ENCODE results near the gene OSBPL3.

The OSBPL3 gene

DNA sequence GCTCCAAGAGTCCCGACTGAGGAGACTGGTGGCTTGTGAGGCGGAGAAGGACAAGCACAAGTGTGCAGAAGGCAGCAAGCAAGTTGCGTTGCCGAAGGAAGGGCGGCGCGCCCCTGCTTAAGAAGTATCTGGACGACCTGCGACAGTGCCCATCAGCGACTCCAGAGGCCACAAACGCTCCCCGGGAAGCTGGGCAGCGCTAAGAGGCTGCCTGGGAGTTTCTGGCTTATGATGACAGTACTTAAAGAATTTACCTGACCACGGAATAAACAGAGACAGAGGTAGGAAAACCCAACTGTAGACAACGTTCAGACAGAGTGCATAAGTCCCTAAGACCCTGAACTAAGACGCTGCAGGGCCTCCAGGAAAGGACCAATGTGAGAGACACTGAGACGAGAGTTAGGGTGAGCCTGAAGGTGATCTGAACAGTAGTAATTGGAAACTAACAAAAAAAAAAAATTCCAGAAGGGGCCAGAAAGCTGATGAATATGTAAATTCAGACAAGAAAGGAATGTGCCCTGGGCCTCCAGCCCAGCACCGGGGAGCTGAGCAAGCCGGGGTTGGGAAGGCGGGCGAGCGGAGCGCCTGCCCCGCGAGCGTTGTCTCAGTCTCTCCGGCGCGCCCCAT, 1.0 kb downstream of the OSBPL3 start:
- in situ Hi-C loops (cut with HindIII; ENCODE audit: low pct_ligation_motif_present, low sequenced_read_pairs) = no loop called here
- Histone ChIP-seq H3K36me3 (replicated peaks) (no peaks in the 10 kb centered on the region), H3K4me3 (ENCODE audit: low read depth, low read length) (peak overlapping the region; percentile 78), H3K27me3 (replicated peaks) (no peaks in the 10 kb centered on the region), H3K27ac (peak overlapping the region; percentile 53)
- DNase-seq = no peak
- TF ChIP-seq, protein P1, sequence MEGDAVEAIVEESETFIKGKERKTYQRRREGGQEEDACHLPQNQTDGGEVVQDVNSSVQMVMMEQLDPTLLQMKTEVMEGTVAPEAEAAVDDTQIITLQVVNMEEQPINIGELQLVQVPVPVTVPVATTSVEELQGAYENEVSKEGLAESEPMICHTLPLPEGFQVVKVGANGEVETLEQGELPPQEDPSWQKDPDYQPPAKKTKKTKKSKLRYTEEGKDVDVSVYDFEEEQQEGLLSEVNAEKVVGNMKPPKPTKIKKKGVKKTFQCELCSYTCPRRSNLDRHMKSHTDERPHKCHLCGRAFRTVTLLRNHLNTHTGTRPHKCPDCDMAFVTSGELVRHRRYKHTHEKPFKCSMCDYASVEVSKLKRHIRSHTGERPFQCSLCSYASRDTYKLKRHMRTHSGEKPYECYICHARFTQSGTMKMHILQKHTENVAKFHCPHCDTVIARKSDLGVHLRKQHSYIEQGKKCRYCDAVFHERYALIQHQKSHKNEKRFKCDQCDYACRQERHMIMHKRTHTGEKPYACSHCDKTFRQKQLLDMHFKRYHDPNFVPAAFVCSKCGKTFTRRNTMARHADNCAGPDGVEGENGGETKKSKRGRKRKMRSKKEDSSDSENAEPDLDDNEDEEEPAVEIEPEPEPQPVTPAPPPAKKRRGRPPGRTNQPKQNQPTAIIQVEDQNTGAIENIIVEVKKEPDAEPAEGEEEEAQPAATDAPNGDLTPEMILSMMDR (IDR thresholded peaks at IDR 0.05; ENCODE audit: low read depth, low read length, missing control alignments) = no peak

DNA sequence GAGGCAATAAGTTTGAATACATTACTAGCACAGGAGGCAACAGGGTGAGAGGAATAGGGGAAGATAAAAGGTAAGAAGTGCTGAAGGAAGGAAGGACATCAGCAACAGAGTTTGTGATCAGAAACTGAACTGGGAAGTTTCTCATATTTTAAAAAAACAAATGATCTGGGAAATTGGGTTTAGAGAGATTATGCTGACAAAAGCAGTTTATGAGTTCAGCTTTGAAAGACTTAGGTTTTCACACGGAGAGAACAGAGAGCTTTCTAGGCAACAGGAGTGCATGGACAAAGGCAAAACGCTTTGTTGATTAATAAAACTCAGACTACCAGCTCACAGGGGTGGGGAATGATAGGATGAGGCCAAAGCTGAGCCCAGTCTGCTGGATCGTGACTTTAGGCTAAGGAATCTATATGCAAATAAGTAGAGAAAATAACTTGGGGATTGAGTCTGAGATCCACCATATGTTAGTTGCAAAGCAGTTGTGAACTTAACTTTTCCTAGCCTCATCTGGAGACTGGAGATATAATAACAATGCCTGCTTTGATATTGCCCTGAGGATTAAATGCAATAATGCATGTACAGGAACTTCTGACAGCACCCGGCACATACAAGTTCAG, 4.2 kb downstream of the OSBPL3 start:
- no peak for DNase-seq
- H3K27ac ChIP-seq = no peak overlapping the region
- no peaks in the 10 kb centered on the region for H3K36me3 ChIP-seq (replicated peaks)
- H3K27me3 ChIP-seq (replicated peaks) = no peaks in the 10 kb centered on the region
- H3K4me3 ChIP-seq (ENCODE audit: low read depth, low read length) = no peak overlapping the region
- in situ Hi-C loops (cut with HindIII; ENCODE audit: low pct_ligation_motif_present, low sequenced_read_pairs) = no loop called here
- TF ChIP-seq, protein P1 (IDR thresholded peaks at IDR 0.05; ENCODE audit: low read depth, low read length, missing control alignments) = no peak

DNA sequence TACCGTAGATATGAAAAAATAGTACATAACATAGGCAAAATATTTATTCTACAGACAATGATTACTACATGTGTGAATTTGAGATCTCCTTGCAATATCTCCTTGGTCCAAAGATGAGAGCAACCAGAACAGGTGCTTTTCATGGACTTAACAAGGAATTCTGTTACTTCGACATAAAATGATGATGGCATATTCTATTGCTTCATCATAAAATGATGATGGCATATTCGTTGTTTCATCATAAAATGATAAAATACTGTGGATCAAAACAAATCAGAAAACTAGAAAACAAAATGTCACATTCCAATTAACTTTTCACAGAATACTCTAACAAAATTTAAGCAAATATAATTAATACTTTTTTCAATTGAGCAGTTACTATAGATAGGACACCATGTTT, 4.8 kb downstream of the OSBPL3 start:
- Histone ChIP-seq H3K27me3 (replicated peaks) (no peaks in the 10 kb centered on the region), H3K4me3 (ENCODE audit: low read depth, low read length) (no peak overlapping the region), H3K27ac (no peak overlapping the region), H3K36me3 (replicated peaks) (no peaks in the 10 kb centered on the region)
- DNase-seq = no peak
- in situ Hi-C loops (cut with HindIII; ENCODE audit: low pct_ligation_motif_present, low sequenced_read_pairs) = no loop called here
- TF ChIP-seq, protein P1 (IDR thresholded peaks at IDR 0.05; ENCODE audit: low read depth, low read length, missing control alignments) = no peak

DNA sequence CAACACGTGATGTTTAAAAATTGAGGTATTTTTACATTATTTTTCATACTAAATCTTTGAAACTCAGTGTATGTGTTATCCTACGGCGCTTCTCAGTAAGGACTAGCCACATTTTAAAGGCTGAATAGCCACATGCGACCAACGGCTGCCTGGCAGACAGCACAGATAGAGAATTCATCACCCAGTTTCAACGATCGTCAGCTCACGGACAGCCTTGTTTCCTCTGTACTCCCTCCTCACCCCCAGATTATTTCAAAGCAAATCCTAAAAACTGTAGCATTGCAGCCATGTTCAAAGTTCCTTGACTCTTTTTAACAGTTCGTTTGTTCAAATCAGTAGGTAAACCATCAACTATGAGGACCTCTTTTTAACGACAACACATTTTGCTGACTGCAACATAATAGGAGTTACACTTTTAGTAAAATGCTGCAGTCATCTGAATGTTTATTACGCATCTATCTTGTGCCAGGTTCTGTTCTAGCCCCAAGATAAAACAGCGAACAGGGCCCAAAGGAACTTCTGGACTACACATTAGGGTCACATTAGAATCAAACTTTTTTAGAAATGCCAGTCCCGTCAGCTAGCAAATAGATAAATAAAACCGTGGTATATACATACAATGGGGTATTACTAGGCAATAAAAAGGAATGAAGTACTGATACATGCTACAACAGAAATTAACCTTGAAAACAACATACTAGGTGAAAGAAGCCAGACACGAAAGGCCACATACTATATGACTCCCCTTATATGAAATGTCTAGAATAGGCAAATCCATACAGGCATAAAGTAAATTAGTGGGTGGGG, 5.7 kb downstream of the OSBPL3 start:
- TF ChIP-seq, protein P1 (IDR thresholded peaks at IDR 0.05; ENCODE audit: low read depth, low read length, missing control alignments) = no peak
- H3K36me3 ChIP-seq (replicated peaks) = no peaks in the 10 kb centered on the region
- no peak overlapping the region for H3K4me3 ChIP-seq (ENCODE audit: low read depth, low read length)
- no peaks in the 10 kb centered on the region for H3K27me3 ChIP-seq (replicated peaks)
- H3K27ac ChIP-seq = no peak overlapping the region
- DNase-seq = no peak
- in situ Hi-C loops (cut with HindIII; ENCODE audit: low pct_ligation_motif_present, low sequenced_read_pairs) = no loop called here

DNA sequence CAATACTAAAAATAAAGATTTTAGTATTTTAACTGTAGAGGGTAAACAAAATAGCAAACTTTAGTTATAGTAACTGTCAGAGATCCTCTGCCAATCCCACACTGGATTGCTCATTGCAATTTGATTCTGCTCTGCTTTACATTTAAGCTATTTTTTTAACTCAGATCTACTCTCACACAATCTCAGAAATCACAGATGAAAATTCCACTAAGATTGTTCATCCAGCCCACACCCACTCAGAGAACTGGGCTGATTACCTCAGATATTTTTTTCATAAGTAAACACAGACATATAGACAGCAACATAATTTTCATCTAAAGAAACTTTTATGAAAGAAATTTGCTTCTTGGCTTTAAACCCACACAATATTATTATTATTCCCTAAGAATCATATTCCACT, 7.0 kb downstream of the OSBPL3 start:
- TF ChIP-seq, protein P1 (IDR thresholded peaks at IDR 0.05; ENCODE audit: low read depth, low read length, missing control alignments) = no peak
- peak; percentile 77 for DNase-seq
- H3K36me3 ChIP-seq (replicated peaks) = no peaks in the 10 kb centered on the region
- H3K27me3 ChIP-seq (replicated peaks) = no peaks in the 10 kb centered on the region
- no peak overlapping the region for H3K4me3 ChIP-seq (ENCODE audit: low read depth, low read length)
- in situ Hi-C loops (cut with HindIII; ENCODE audit: low pct_ligation_motif_present, low sequenced_read_pairs) = no loop called here
- H3K27ac ChIP-seq = peak overlapping the region; percentile 97

Measured in brain microvascular endothelial cell (primary cell).